ENCODE data around the gene PDE4B. TPM values are rescaled to one million over a fixed set of nuclear protein-coding genes. Genes with fewer than 3 reads are reported as not detected.

The PDE4B gene
- total RNA-seq, 2 donors from 2014 or later: 4.3 to 18.0 TPM

GRCh38 chr1:65844821-65845534 lies 52.3 kb downstream of the PDE4B start:
- H3K27ac Mint-ChIP-seq: no peak overlapping the region
- peaks cover 8% of the 10 kb centered on the region for H3K9me3 Mint-ChIP-seq
- Histone ChIP-seq H3K27ac (ENCODE audit: low read depth, low read length) (no peak overlapping the region), H3K4me3 (ENCODE audit: low read length) (no peak overlapping the region), H3K9me3 (ENCODE audit: control insufficient read depth, low read length) (no peaks in the 10 kb centered on the region), H3K27me3 (ENCODE audit: control insufficient read depth, insufficient read depth, low read length, poor library complexity, severe bottlenecking) (no peaks in the 10 kb centered on the region), H3K4me1 (ENCODE audit: control insufficient read depth, insufficient read depth, low read length) (no peaks in the 10 kb centered on the region), H3K9ac (ENCODE audit: extremely low read depth, low read length, poor library complexity, severe bottlenecking) (no peak overlapping the region), H3K36me3 (ENCODE audit: control insufficient read depth, insufficient read depth, low read length) (no peaks in the 10 kb centered on the region)
- no peak overlapping the region for H3K4me3 Mint-ChIP-seq
- no peak for TF ChIP-seq CTCF (conservative IDR thresholded peaks at IDR 0.05)
- DNase-seq: no peak
- 83 to 89% methylated on average over 1 to 3 of the region's 3 CpGs for WGBS, 2 experiments (ENCODE audit: insufficient coverage in 1 of 2, insufficient read length in 1 of 2)
- no peaks in the 10 kb centered on the region for H3K27me3 Mint-ChIP-seq (ENCODE audit: insufficient read depth)
- H3K36me3 Mint-ChIP-seq (ENCODE audit: low read depth): no peaks in the 10 kb centered on the region
- H3K4me1 Mint-ChIP-seq: no peaks in the 10 kb centered on the region

DNA sequence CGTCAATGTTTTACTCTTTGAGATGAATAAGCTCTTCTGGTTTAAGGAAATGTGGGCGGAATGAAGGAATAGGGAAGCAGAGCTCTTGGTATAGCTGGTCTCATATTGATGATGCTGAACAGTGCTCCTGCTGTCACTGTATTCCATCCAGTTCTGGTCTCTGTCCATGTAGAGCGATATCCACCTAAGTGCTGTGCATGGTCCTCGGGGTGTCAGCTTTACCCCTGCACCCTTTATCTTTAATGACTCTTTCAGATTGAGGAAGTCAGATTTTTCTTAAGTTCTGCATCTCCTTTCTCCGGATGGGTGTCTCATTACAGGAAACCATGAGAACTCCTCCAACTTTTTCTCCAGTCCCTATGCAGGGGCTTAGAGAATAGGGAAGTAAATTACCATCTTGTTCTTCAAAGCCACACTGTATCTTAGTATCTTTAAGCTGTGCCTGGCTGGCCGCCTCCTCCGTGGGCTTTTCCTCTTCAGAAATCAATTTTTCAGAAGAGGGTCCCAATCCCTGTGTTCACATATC lies 52.9 kb downstream of the PDE4B start:
- WGBS, 2 experiments (ENCODE audit: insufficient coverage in 1 of 2, insufficient read length in 1 of 2): 91 to 93% methylated on average over 5 to 7 of the region's 7 CpGs
- no peaks in the 10 kb centered on the region for H3K4me1 Mint-ChIP-seq
- no peaks in the 10 kb centered on the region for H3K27me3 Mint-ChIP-seq (ENCODE audit: insufficient read depth)
- no peaks in the 10 kb centered on the region for H3K36me3 Mint-ChIP-seq (ENCODE audit: low read depth)
- H3K27ac ChIP-seq (ENCODE audit: low read depth, low read length): no peak overlapping the region
- H3K4me1 ChIP-seq (ENCODE audit: control insufficient read depth, insufficient read depth, low read length): no peaks in the 10 kb centered on the region
- no peak for DNase-seq
- H3K4me3 ChIP-seq (ENCODE audit: low read length): no peak overlapping the region
- no peaks in the 10 kb centered on the region for H3K27me3 ChIP-seq (ENCODE audit: control insufficient read depth, insufficient read depth, low read length, poor library complexity, severe bottlenecking)
- H3K9ac ChIP-seq (ENCODE audit: extremely low read depth, low read length, poor library complexity, severe bottlenecking): no peak overlapping the region
- no peaks in the 10 kb centered on the region for H3K9me3 ChIP-seq (ENCODE audit: control insufficient read depth, low read length)
- peaks cover 8% of the 10 kb centered on the region for H3K9me3 Mint-ChIP-seq
- no peak for TF ChIP-seq CTCF (conservative IDR thresholded peaks at IDR 0.05)
- H3K36me3 ChIP-seq (ENCODE audit: control insufficient read depth, insufficient read depth, low read length): no peaks in the 10 kb centered on the region
- no peak overlapping the region for H3K27ac Mint-ChIP-seq
- H3K4me3 Mint-ChIP-seq: no peak overlapping the region

DNA sequence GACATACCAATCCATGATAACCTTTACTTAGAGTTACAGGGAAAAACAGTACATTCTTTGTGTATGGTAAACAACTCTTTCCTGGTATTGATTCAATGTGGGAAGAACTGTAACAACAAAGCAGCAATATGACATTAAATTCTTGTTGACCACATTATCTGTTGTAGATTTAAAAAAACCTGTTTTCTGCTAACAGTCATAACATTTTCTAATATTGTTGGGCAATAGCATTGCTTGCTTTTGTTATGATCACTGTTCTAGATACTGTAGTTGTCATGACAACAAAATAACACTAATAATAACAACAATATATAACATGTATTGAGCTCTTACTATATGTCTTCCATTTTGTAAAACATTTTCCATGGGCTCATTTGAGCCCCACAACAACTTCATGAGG lies 54.2 kb downstream of the PDE4B start:
- no peaks in the 10 kb centered on the region for H3K36me3 ChIP-seq (ENCODE audit: control insufficient read depth, insufficient read depth, low read length)
- no peaks in the 10 kb centered on the region for H3K27me3 ChIP-seq (ENCODE audit: control insufficient read depth, insufficient read depth, low read length, poor library complexity, severe bottlenecking)
- no peak overlapping the region for H3K27ac ChIP-seq (ENCODE audit: low read depth, low read length)
- Mint-ChIP-seq H3K4me3 (no peak overlapping the region), H3K36me3 (ENCODE audit: low read depth) (no peaks in the 10 kb centered on the region), H3K27me3 (ENCODE audit: insufficient read depth) (no peaks in the 10 kb centered on the region), H3K4me1 (no peaks in the 10 kb centered on the region), H3K27ac (no peak overlapping the region), H3K9me3 (peaks cover 8% of the 10 kb centered on the region)
- H3K9me3 ChIP-seq (ENCODE audit: control insufficient read depth, low read length): no peaks in the 10 kb centered on the region
- H3K4me3 ChIP-seq (ENCODE audit: low read length): no peak overlapping the region
- no peak for TF ChIP-seq CTCF (conservative IDR thresholded peaks at IDR 0.05)
- no peaks in the 10 kb centered on the region for H3K4me1 ChIP-seq (ENCODE audit: control insufficient read depth, insufficient read depth, low read length)
- no peak for DNase-seq
- H3K9ac ChIP-seq (ENCODE audit: extremely low read depth, low read length, poor library complexity, severe bottlenecking): no peak overlapping the region

Measured in endodermal cell (in vitro differentiated cells).